ENCODE results near the gene ATXN7L3. TPM values are rescaled to one million over a fixed set of nuclear protein-coding genes. Genes with fewer than 3 reads are reported as not detected.

ATXN7L3 gene
- total and polyA plus RNA-seq, 12 donors: 19.6 to 81.4 (median 48.0) TPM

GRCh38 chr17:44184212-44184810, 15.4 kb downstream of the ATXN7L3 start:
- WGBS, 4 donors: 78 to 84% (median 81%) methylated on average over 8 of the region's 8 CpGs
- H3K4me3 ChIP-seq: no peak overlapping the region
- intact Hi-C loops (cut with DNase I): no loop called here
- no peak for TF ChIP-seq CTCF (IDR thresholded peaks at IDR 0.05)
- TF ChIP-seq POLR2A (IDR thresholded peaks at IDR 0.05): no peak
- no peak for DNase-seq
- no peak overlapping the region for H3K27ac ChIP-seq
- H3K36me3 ChIP-seq (replicated peaks in 1 of 2): peaks cover 0 to 24% of the 10 kb centered on the region in 2 donors
- H3K9me3 ChIP-seq (replicated peaks in 1 of 3): no peaks in the 10 kb centered on the region
- no peaks in the 10 kb centered on the region for H3K27me3 ChIP-seq
- H3K4me1 ChIP-seq (replicated peaks in 1 of 2): peaks cover 11 to 35% of the 10 kb centered on the region in 2 donors

GRCh38 chr17:44183024-44183423, 16.7 kb downstream of the ATXN7L3 start:
- Histone ChIP-seq H3K27ac (no peak overlapping the region), H3K9me3 (replicated peaks in 1 of 3) (no peaks in the 10 kb centered on the region)
- no peak for DNase-seq

GRCh38 chr17:44178133-44178532, 21.6 kb downstream of the ATXN7L3 start:
- no peak overlapping the region for H3K27ac ChIP-seq
- 93 to 100% (median 95%) methylated on average over 4 to 14 of the region's 14 CpGs for WGBS, 4 donors
- intact Hi-C loops (cut with DNase I): no loop called here
- H3K27me3 ChIP-seq: no peaks in the 10 kb centered on the region
- H3K4me1 ChIP-seq (replicated peaks in 1 of 2): no peaks in the 10 kb centered on the region
- no peaks in the 10 kb centered on the region for H3K9me3 ChIP-seq (replicated peaks in 1 of 3)
- no peak overlapping the region for H3K4me3 ChIP-seq
- no peak for TF ChIP-seq CTCF (IDR thresholded peaks at IDR 0.05)
- no peak for TF ChIP-seq POLR2A (IDR thresholded peaks at IDR 0.05)
- H3K36me3 ChIP-seq (replicated peaks in 1 of 2): peaks cover 0 to 22% of the 10 kb centered on the region in 2 donors
- DNase-seq: no peak

More at GRCh38 chr17:44183024-44183423, 16.7 kb downstream of the ATXN7L3 start:
- intact Hi-C loops (cut with DNase I): no loop called here
- no peak for TF ChIP-seq CTCF (IDR thresholded peaks at IDR 0.05)
- no peak for TF ChIP-seq POLR2A (IDR thresholded peaks at IDR 0.05)
- peaks cover 11 to 25% of the 10 kb centered on the region in 2 donors for H3K4me1 ChIP-seq (replicated peaks in 1 of 2)
- no peak overlapping the region for H3K4me3 ChIP-seq
- no peaks in the 10 kb centered on the region for H3K27me3 ChIP-seq
- H3K36me3 ChIP-seq (replicated peaks in 1 of 2): peaks cover 0 to 24% of the 10 kb centered on the region in 2 donors
- 85 to 95% (median 89%) methylated on average over 2 of the region's 2 CpGs for WGBS, 4 donors

GRCh38 chr17:44177640-44178039, 22.0 kb downstream of the ATXN7L3 start:
- peaks cover 0 to 17% of the 10 kb centered on the region in 2 donors for H3K36me3 ChIP-seq (replicated peaks in 1 of 2)
- no peak for TF ChIP-seq CTCF (IDR thresholded peaks at IDR 0.05)
- no peak for TF ChIP-seq POLR2A (IDR thresholded peaks at IDR 0.05)
- H3K9me3 ChIP-seq (replicated peaks in 1 of 3): no peaks in the 10 kb centered on the region
- H3K4me1 ChIP-seq (replicated peaks in 1 of 2): no peaks in the 10 kb centered on the region
- H3K27me3 ChIP-seq: no peaks in the 10 kb centered on the region
- no peak overlapping the region for H3K27ac ChIP-seq
- no peak overlapping the region for H3K4me3 ChIP-seq
- WGBS, 4 donors: 90 to 100% (median 94%) methylated on average over 3 to 4 of the region's 4 CpGs
- DNase-seq: no peak
- intact Hi-C loops (cut with DNase I): no loop called here
